ENCODE measurements around the gene SLC66A1.

SLC66A1 gene

DNA sequence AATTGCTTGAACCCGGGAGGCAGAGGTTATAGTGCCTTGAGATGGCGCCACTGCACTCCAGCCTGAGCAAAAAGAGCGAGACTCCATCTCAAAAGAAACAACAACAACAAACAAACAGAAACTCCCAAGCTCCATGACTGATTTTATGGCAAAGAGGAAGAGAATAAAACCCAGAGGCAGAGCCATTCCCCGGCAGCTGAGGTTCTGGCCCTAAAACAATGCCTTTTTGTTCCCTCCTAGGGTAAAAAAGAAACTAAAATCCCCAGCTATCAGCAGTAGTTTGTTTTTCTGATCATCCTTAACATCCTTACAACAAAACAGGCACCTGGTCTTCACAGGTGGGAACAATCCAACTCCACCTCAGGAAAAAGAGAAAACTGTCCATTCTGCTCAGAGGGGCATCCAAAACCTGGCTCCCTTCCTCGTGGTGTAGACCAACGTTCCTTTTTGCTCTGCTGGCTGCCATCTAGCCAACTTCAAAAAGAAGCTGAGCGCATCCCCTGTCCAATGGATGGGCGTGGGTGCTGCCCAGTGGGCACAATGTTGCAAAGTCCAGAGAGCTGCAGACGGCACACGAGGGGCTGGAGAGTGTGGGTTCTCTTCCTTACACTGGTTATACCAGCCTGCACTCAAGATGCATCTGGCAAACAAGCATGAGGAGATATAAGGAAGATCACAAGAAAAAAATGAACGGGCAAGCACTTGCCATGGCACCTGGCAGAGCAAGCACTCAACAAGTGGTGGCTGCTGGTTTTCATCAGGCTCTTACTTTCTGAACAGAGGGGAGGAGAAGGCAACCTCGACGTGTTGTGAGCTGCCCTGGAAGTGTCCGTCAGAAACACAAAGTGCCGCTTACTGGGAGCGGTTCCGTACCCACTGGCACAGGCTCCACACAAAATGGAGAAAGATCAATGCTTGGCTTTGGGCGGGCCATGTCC is 54.7 kb downstream of the SLC66A1 start:
- no peak for DNase-seq

DNA sequence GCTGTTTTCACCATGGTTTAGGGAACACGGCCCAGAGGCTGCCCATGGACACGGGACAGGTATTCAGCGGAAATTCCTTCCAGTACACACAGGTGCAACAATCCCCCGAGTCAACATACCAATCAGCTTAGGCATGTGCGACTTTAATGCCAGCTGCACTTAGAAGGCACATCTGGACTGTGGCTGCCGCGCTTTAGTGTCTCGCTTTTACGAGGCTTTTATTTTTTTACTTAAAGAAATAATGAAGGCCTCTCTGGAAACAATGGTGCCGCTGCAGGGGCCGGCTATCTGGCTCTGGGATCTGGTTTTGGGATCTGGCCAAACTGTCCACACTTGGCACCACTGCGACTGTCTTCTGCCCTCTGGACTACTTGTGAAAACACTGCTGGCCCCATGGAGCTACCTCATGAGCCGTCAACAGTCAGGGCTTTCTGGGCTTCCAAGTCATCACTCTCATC is 55.5 kb downstream of the SLC66A1 start:
- DNase-seq, result no peak

DNA sequence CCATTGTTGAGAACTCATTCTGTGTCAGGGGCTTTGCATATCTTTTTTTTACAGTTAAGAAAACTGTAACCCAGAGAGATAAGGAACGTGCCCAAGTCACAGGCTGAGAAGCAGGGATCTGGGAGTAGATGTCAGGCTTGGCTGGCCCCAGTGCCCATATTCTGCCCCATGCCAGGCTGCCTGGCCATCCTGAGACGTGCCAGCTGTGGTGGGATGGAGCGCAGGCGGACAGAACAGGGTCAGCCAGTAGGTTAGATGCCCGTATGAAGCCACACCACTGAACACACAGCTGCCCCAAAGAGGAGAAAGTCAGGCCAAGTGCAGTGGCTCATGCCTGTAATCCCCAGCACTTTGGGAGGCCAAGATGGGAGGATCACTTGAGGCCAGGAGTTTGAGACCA is 55.9 kb downstream of the SLC66A1 start:
- DNase-seq, result no peak

DNA sequence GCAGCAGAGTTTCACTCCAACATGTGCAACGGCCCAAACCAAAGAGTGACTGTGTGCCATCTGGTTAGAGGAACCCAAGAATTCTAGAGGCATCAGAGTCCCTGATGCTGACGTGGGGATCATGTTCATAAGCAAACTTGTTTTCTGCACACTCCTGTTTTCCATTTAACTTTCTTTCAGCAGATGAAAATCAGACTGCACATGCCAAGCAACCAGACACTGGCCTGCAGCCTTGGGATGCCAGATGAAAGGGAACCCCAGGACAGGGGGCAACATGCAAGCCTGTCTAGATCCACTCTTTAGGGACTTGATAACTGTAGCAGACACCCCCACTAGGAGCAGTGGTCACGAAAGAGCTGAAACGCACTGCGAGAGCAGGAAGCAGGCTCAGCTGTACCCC is 56.8 kb downstream of the SLC66A1 start:
- DNase-seq, result no peak

DNA sequence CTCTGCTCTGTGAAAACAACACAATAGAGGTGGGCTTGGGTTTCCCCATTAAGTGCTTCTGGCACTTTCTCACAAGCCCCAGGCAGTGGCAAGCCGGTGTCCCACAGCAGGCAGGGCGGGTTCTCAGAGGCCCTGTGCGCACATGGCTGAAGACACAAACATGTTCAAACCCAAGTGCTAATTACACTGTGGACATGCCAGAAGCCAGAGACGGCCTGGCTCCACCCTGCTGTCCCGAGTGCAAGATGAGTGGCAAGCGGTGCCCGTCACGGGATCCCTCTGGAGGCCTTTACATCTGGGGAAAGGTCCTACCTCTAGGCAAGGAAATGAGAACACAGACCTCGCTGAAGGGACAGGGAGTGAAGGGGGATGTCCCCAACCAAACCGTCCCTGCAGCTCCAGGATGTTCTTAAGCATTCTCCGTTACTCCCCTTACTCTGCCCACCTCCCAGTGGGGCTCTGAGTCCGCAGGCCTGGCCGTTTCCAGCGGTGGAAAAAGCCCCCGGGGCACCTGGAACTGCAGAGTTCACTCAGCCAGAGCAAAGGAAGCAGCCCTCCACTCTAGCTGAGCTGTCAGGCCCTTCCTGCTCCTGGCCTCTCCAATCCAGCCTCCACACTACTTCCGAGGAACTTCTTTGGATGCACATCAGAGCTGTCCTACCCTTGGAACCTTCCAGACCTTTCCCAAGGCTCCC is 57.4 kb downstream of the SLC66A1 start:
- DNase-seq, result no peak

DNA sequence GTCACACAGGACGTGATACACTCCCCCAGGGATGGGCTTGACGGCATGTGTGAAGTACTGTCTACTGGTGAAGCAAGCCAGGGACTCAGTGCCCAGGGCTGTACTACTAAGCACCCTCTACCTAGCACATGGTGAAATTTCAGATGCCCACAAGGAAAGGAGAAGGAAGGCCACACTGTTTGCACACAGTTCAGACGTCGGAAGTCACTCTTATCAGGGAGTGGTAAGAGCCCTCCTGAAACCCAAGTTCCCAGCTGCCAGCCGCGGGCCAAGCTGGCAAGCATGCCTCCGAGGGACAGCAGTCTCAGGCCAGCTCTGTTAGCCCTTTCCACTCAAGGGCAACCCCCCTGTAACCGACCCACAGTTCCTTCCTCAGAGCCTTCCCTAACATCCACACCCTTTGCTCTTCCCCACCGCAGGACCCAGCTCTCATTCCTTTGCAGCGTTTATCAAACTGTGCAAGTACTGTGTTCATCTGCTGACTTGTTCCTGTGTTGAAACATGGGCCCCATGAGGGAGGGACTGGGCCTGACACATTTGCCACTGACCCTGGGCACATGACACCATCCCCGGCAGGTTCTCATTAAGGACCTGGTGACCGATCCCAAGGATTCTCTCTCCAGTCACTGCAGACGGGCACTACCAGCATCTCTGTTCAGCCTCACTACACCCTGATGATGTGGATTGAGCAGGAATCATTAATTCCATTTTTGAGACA is 58.5 kb downstream of the SLC66A1 start:
- DNase-seq, result no peak

DNA sequence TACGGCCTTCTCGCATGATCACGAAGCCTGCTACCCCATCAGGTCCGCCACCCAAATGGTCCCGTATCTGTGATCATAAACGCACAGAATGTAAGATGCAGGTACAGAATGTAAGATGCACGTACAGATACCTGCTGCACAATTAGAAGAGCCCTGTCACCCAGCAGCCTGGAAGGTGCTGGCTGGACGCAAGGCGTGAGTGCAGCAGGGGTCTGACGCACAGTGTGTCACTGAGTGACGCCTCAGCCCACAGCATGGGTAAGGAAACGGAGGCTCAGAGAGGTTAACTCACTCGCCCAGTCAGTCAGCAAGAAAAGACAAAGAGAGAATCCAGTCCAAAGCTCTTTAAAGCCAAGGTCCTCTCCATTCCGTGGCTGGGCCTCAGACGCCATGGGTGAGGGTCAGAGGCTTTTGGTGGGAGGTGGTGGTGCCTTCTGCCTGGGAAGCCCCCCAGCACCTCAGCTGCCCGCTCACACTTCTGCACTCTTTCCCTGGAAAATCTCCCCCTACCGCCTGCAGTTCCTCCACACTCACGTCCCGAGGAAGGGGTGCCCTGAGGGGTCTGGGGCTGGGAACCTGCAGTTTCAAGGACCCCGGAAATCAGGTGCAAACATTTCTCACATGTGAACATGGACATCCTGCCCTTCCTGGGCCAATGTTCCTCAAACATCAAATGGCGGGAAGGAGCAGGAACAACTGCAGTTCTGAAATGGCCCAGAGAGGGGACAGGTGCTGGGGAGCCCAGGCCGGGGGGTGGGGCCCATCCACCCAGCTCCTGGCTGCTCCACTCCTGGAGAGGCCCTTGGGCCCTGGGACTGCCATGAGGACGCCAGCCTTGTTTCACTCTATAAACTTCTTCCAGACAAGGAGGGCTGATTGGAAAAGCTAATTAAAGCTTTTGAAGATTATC is 59.4 kb downstream of the SLC66A1 start:
- DNase-seq, result no peak

DNA sequence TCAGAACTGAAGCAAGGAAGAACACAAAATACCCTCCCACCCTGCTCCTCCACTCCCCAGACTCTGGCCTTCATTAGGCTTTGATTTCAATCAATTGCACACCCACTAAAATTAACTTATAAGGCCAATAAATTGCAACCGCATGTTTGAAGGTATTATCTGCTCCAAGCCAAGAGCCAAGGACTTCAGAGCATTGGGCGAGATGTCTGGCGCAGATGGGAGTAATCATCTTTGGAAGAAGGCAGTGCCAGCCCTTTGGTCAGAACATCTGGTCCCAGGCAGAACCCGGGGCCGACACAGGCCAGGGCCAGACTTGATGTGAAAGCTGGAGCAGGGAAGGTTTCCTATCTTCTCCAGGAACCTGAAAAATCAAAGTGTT is 60.0 kb downstream of the SLC66A1 start:
- DNase-seq, result no peak

DNA sequence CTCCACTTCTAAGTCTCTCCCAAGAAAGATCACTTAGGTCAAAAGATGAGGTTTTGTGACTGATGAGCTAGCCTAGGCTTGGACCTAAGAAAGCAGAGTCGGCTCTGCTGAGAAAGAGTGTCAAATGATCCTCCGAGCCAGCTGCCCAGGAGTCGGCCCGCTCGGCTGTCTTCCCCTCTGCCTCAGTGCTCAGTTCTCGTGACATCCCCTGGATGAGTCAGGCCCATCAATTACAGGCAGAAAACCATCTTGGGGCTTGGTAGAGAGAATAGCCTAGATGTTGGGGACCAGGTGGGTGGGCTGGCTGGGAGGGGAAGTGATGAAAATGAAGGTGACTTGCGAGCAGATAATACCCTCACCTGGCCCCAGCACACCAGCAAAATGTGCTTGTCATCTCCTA is 60.5 kb downstream of the SLC66A1 start:
- no peak for DNase-seq

DNA sequence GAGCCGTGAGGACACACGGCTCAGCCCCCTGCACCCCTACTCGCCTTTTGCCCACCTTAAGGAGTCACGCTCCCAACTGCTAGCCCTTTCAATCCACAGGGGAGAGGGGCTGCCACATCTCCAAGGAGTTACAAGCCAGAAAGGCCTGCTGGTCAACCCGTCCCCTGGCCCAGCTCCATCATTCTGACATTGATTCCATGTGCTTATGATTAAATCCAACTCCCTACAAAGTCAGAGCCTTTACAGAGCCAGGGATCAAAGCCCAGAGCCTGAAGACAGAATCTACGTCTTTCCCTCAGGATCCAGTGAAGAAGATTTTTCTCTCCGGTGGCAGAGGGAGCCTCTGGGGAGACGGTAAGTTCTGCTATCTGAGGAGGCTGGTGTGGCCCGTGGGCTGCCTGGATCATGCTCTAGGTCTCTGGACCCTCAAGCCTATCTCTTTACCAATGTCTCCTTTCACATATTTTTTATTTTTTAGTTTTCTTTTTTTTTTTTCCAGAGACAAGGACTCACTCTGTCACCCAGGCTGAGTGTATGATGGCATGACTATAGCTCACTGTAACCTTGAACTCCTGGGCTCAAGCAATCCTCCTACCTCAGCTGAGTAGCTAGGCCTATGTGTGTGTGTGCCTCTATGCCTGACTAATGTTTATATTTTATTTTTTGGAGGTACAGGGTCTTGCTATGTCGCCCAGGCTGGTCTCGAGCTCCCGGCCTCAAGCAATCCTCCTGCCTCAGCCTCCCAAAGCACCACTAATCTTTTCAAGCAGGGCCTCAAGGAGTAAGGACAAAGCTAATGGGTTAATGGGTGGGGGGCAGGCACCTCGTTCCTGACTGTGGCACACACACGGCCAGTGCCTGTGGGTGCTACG is 61.3 kb downstream of the SLC66A1 start:
- DNase-seq, result no peak

DNA sequence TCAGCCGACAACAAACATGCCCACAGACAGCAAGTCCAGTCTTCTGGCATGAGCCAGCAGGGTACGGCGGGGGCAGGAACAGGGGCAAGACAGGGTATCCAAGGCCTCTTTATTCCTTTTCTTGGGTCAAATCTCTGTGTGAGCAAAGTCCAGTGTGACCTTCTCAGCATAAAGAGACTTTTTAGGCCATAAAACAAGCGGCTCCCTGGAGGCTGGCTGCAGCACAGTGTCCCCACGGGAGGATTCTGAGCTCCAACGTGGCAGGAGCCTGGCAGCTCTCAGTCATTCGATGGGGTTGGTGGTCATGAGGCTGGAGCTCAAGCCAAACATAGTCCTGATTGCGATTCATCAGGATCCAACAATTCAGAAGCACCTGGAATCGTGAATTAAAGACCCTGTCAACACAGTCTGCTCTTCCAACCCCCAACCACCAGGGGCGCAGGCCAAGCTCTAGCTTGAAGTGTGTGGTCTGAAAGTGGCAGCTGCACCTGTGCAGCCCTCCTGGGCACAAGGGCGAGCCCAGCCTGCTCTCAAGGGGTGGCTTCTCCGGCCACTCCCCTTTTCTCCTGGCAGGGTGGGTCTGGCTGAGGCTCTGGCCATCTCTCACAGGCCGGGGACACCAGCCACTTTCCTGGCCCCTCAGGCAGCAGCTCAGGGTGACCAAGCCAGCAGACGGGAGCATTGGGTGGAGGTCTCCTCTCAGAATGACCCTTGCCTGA is 62.1 kb downstream of the SLC66A1 start:
- no peak for DNase-seq

DNA sequence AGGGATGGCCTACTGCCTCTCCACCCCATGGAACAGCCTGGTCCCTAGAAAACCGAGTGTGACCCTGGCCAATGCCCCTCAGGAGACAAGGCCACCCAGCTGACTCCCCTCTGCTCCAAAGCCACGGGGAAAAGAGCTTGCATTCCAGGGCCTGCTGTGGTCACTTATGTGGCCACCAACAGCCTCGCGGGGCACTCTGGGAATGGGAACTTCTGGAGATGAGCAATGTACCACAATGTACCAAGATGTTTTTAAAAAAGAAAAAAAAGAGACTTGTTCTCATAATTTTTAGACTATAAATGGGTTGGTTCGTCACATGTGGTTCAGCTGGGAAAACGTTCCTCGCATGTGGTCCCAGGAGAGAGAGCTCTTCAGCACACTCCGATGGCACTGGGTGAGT is 62.8 kb downstream of the SLC66A1 start:
- no peak for DNase-seq

DNA sequence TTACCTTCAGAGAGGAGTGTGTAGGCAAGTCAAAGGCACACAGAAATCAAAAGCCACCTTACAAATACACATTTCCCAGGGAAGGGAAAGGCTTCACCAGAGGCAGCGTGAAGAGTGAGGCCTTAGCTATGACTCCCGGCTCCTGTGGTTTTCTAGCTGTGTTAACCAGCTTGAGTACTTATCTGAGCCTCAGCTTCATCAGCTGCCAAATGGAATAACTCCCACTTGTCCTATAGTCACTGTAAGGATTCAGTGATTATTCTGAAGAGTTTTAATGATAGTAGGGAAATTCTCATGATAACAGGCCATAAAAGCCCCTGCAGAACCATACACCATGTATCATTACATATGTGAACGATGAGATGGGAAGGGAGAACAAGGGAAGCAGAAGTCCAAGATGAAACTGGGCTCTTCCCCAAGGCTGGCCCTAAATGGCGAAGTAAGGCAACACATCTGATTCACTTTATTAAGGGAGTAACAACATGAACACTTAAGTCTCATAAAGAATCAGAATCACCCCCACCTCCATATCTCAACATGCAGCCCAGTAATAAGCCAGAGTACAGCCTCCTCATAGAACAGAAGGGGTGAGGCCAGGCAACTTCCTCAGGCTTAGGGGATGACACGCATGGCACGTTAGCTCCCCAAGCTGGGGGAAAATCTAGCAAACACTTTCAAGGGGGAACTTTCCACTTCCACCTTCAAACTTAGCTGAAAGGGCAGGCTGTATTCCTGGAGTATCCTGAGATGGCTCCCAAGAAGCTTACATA is 63.7 kb downstream of the SLC66A1 start:
- no peak for DNase-seq

DNA sequence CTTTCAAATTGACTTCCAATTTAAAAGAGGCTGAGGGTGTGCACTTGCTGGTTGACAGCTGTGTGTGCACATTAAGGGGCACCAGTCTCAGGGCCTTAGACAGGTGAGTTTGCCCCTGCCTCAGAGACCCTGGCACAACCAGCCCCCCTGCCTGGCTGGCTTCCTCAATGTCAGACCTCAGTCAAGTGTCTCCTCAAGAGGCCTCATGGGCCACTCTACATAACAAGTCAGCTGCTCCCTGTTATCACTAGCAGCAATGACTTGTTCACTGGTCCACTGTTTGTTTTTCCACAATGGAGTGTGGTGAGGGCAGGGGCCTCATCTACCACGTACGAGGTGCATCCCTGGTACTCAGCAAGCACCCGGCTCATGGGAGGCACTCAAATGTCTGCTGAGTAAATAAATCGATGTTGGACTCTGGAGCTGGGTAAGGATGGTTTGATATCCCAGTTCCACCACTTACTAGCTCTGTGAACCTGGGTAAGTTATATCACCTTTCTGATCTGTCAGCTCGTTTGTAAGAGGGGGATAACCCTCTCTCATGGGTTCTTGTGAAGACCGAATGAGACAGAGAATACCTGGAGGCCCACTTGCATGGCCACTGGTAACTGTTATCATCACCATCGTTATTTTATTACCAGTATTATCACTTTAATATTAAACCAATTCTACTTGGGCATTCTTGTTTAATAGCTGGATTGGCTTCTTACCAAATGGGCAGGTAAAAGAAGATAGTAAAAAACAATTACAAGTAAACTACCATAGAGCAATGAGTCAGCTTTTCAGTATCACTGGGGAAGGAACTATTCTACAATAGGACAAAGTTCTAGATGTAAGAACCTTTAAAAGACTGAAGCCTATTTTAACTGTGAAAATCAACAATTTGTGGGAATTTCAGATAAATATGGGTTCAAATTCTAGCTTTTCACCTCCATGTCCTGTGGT is 64.6 kb downstream of the SLC66A1 start:
- no peak for DNase-seq

DNA sequence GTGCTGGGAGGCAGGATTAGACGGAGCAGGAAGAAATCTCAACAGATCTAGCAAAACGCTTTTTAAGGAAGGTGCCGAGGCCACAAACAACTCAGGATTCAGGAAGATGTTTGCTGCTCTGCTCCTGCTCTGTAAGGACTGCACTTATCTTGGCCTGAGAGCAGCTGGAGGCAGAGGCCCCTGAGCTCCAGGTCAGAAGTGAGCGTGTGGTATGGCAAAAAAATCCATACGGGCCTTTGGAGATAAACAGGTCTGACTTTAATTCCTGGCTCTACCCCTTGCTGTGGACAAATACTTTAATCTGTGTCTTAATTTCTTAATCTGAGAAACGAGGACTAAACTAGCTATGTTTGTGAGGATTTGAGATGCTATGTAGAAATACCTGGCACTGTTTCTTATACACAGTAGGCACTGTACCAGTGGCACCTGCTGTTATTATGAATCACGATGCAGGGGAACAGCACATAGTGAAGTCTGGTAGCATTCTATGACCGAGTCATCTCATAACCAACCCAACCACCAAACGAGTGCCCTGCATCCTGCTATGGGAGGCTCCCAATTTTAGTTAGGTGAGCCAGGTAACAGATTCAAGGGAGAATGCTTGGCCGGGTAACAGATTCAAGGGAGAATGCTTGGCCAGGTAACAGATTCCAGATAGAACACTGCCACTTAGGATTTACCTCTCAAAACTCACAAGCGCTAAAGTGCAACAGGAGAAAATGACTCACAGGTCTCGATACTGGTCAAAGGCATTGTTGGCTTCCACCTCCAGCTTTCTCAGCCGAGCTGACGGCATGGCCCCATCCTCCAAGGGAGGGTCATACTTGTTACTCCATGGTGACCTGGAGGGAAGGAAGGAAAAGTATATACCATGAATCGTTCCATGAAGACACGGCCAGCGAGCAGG is 65.9 kb downstream of the SLC66A1 start:
- no peak for DNase-seq

All from activated CD4-positive, CD25-positive, alpha-beta regulatory T cell (primary cell).